Endodermal cell (in vitro differentiated cells): Measurements from ENCODE around the gene CLIP2. TPM values are rescaled to one million over a fixed set of nuclear protein-coding genes. Genes with fewer than 3 reads are reported as not detected.
"Not testable (repeated sequence)": the region's sequence is repeated elsewhere in the genome, so short reads cannot be mapped to it uniquely, and the experiment has no call there.

Experiments
- DNase-seq: peaks from one replicate; pipeline ENCODE4 v3.0.0-alpha.2; 2017
- H3K27ac ChIP-seq: 2 replicates; pipeline ENCODE4 v1.5.1; 2013; ENCODE audit warnings: mild to moderate bottlenecking, low read depth, low read length, moderate library complexity
- H3K27me3 ChIP-seq: 2 replicates; pipeline ENCODE4 v1.6.1; 2013; ENCODE audit warnings: mild to moderate bottlenecking, low read length, moderate library complexity; ENCODE audit not compliant: insufficient read depth, control insufficient read depth, poor library complexity, severe bottlenecking
- H3K36me3 ChIP-seq: 2 replicates; pipeline ENCODE4 v1.7.0; 2013; ENCODE audit warnings: mild to moderate bottlenecking, low read length, moderate library complexity; ENCODE audit not compliant: control insufficient read depth, insufficient read depth
- H3K4me1 ChIP-seq: one replicate; pipeline ENCODE4 v1.7.0; 2013; ENCODE audit warnings: low read length; ENCODE audit not compliant: control insufficient read depth, insufficient read depth
- H3K4me3 ChIP-seq: 2 replicates; pipeline ENCODE4 v1.5.1; 2013; ENCODE audit warnings: mild to moderate bottlenecking, low read length, moderate library complexity
- H3K9ac ChIP-seq: 2 replicates; pipeline ENCODE4 v1.6.1; 2013; ENCODE audit warnings: mild to moderate bottlenecking, low read length, moderate library complexity; ENCODE audit not compliant: poor library complexity, severe bottlenecking; ENCODE audit errors: extremely low read depth
- H3K9me3 ChIP-seq: 2 replicates; pipeline ENCODE4 v1.6.1; 2013; ENCODE audit warnings: mild to moderate bottlenecking, low read length, moderate library complexity; ENCODE audit not compliant: control insufficient read depth
- H3K27ac Mint-ChIP-seq: 2 replicates; pipeline ENCODE4 v1.8.0; 2020; ENCODE audit warnings: mixed read lengths
- H3K27me3 Mint-ChIP-seq: 2 replicates; pipeline ENCODE4 v1.8.0; 2021; ENCODE audit warnings: mild to moderate bottlenecking, mixed read lengths; ENCODE audit not compliant: insufficient read depth
- H3K36me3 Mint-ChIP-seq: 2 replicates; pipeline ENCODE4 v1.8.0; 2020; ENCODE audit warnings: low read depth, mixed read lengths
- H3K4me1 Mint-ChIP-seq: 2 replicates; pipeline ENCODE4 v1.8.0; 2020; ENCODE audit warnings: mixed read lengths
- H3K4me3 Mint-ChIP-seq: 2 replicates; pipeline ENCODE4 v1.8.0; 2020; ENCODE audit warnings: mild to moderate bottlenecking, moderate library complexity, mixed read lengths
- H3K9me3 Mint-ChIP-seq: 2 replicates; pipeline ENCODE4 v1.8.0; 2020; ENCODE audit warnings: mild to moderate bottlenecking, mixed read lengths
- WGBS, 2 experiments: methylation state at CpG; one replicate each; pipeline versions ENCODE4 v1.1.5 to v1.1.7; 2013; ENCODE audit warnings: missing lambda C conversion rate in 2 of 2, mixed read lengths in 1 of 2; ENCODE audit not compliant: insufficient coverage in 1 of 2, insufficient read length in 1 of 2; 5-methylcytosine and 5-hydroxymethylcytosine counted together
- total RNA-seq, 2 donors: library from RNA; stranded (reverse); fragmentation: NEBNext Ultra II Directional in 1 of 2; extraction: Animal tissue kit (Norgen Biotek cat#: 25700) in 1 of 2; gene quantifications; 2 replicates in 1 of 2; 3 replicates in 1 of 2; pipeline ENCODE4 v1.2.1, GENCODE V29; 2021
- TF ChIP-seq, protein P1 (sequence below): fragments of 200-600 bp; sonication (generic); conservative IDR thresholded peaks from 2 replicates; pipeline ENCODE4 v1.5.0; 2021; ENCODE audit warnings: antibody characterized with exemption, mild to moderate bottlenecking

CLIP2 gene
- total RNA-seq, 2 donors from 2014 or later, result 44.3 to 57.2 TPM

DNA sequence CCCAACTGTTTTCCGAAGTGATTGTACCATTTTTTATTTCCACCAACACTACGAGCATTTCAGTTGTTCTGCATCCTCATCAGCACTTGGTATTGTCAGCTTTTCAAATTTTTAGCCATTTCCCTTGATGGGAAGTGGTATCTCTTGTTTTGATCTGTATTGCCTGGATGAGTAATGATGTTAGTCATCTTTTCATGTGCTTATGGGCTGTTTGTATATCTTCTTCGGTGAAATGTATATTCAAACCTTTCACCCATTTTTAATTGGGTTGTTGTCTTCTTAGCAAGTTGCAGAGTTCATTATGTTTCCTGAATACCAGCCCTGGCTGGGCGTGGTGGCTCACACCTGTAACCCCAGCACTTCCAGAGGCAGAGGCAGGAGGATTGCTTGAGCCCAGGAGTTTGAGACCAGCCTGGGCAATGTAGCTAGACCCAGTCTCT, 22.1 kb downstream of the CLIP2 start:
- Histone ChIP-seq H3K4me3 (no peak overlapping the region), H3K27ac (no peak overlapping the region), H3K27me3 (no peaks in the 10 kb centered on the region), H3K36me3 (no peaks in the 10 kb centered on the region), H3K9ac (no peak overlapping the region), H3K9me3 (no peaks in the 10 kb centered on the region), H3K4me1 (no peaks in the 10 kb centered on the region)
- TF ChIP-seq, protein P1, sequence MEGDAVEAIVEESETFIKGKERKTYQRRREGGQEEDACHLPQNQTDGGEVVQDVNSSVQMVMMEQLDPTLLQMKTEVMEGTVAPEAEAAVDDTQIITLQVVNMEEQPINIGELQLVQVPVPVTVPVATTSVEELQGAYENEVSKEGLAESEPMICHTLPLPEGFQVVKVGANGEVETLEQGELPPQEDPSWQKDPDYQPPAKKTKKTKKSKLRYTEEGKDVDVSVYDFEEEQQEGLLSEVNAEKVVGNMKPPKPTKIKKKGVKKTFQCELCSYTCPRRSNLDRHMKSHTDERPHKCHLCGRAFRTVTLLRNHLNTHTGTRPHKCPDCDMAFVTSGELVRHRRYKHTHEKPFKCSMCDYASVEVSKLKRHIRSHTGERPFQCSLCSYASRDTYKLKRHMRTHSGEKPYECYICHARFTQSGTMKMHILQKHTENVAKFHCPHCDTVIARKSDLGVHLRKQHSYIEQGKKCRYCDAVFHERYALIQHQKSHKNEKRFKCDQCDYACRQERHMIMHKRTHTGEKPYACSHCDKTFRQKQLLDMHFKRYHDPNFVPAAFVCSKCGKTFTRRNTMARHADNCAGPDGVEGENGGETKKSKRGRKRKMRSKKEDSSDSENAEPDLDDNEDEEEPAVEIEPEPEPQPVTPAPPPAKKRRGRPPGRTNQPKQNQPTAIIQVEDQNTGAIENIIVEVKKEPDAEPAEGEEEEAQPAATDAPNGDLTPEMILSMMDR, result no peak
- no peaks in the 10 kb centered on the region for H3K4me1 Mint-ChIP-seq
- no peak overlapping the region for H3K4me3 Mint-ChIP-seq
- no peaks in the 10 kb centered on the region for H3K9me3 Mint-ChIP-seq
- WGBS, 2 experiments, result 96 to 100% methylated on average over 3 to 4 of the region's 4 CpGs
- H3K36me3 Mint-ChIP-seq, result peaks cover 12% of the 10 kb centered on the region
- DNase-seq, result no peak
- H3K27ac Mint-ChIP-seq, result no peak overlapping the region
- H3K27me3 Mint-ChIP-seq, result no peaks in the 10 kb centered on the region

DNA sequence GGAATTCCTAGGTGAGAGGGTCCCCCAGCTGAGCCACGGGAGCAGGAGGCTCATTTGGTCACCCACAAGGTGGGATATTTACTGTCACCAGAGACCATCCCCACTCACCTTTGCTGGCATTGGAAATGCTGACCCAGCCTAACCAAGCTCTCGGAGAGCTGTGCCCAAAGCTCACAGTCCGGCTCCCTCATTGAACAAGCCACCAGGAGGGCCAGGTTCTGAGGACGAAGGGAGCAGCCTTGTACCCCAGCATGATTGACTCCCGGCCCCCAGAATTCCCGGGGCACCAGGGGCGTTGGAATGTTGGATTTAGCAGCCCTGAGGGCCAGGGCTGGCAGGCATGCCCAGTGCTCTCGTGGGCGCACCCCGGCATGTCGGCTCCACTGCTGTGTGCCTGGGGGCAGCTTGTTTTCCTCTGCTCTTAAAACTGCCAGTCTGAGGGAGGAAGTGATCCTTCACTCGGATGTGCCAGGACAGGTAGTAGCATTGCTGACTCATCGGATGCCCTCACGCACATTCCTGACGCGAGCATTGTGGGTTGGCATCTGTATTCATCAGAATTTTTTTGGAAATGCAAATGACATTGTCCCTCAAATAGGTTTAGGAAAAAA, 23.3 kb downstream of the CLIP2 start:
- no peak overlapping the region for H3K4me3 ChIP-seq
- 86 to 94% methylated on average over 14 to 16 of the region's 16 CpGs for WGBS, 2 experiments
- peaks cover 19% of the 10 kb centered on the region for H3K36me3 Mint-ChIP-seq
- no peaks in the 10 kb centered on the region for H3K27me3 Mint-ChIP-seq
- DNase-seq, result no peak
- H3K9me3 Mint-ChIP-seq, result no peaks in the 10 kb centered on the region
- H3K4me1 ChIP-seq, result no peaks in the 10 kb centered on the region
- TF ChIP-seq, protein P1, result no peak
- H3K9me3 ChIP-seq, result no peaks in the 10 kb centered on the region
- no peaks in the 10 kb centered on the region for H3K27me3 ChIP-seq
- H3K4me3 Mint-ChIP-seq, result no peak overlapping the region
- H3K27ac Mint-ChIP-seq, result no peak overlapping the region
- no peaks in the 10 kb centered on the region for H3K4me1 Mint-ChIP-seq
- H3K9ac ChIP-seq, result no peak overlapping the region
- peaks cover 4% of the 10 kb centered on the region for H3K36me3 ChIP-seq
- no peak overlapping the region for H3K27ac ChIP-seq

DNA sequence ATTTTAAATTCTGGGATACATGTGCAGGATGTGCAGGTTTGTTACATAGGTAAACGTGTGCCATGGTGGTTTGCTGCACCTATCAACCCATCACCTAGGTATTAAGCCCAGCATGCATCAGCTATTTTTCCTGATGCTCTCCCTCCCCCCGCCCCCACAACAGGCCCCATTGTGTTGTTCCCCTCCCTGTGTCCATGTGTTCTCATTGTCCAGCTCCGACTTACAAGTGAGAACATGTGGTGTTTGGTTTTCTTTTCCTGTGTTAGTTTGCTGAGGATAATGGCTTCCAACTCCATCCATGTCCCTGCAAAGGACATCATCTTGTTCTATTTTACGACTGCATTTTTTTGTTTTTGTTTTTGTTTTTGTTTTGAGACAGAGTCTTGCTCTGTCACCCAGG, 26.7 kb downstream of the CLIP2 start:
- not testable (repeated sequence) for DNase-seq, H3K27me3 Mint-ChIP-seq, H3K4me1 ChIP-seq, H3K4me3 ChIP-seq, H3K4me3 Mint-ChIP-seq, H3K4me1 Mint-ChIP-seq, H3K9me3 Mint-ChIP-seq, H3K9ac ChIP-seq, H3K27me3 ChIP-seq, H3K9me3 ChIP-seq, H3K27ac Mint-ChIP-seq, H3K27ac ChIP-seq
- WGBS, 2 experiments, result 94% methylated on average over 2 of the region's 4 CpGs; no CpG with 5 or more reads in 1 of the 2 experiments
- H3K36me3 ChIP-seq, result peaks cover 12% of the 10 kb centered on the region
- peaks cover 38% of the 10 kb centered on the region for H3K36me3 Mint-ChIP-seq
